Upper lobe of right lung (tissue), 1 donor: ENCODE data around the gene MYO1F. TPM values are rescaled to one million over a fixed set of nuclear protein-coding genes. Genes with fewer than 3 reads are reported as not detected.

Source experiments
- ATAC-seq: fragments of 200-7000 bp; cut with Tn5 transposase; one replicate; pipeline ENCODE4 v1.9.1; 2020; ENCODE audit warnings: mild to moderate bottlenecking, moderate library complexity
- DNase-seq: peaks from one replicate; pipeline ENCODE4 v3.0.0-alpha.2; 2020
- H3K27ac ChIP-seq: fragments of 200-600 bp; one replicate; pipeline ENCODE4 v1.8.0; 2022
- H3K27me3 ChIP-seq: fragments of 200-600 bp; one replicate; pipeline ENCODE4 v1.8.0; 2022; ENCODE audit warnings: mild to moderate bottlenecking
- H3K36me3 ChIP-seq: fragments of 200-600 bp; one replicate; pipeline ENCODE4 v1.8.0; 2022
- H3K4me1 ChIP-seq: fragments of 200-600 bp; one replicate; pipeline ENCODE4 v1.8.0; 2022
- H3K4me3 ChIP-seq: fragments of 200-600 bp; one replicate; pipeline ENCODE4 v1.8.0; 2022; ENCODE audit warnings: mild to moderate bottlenecking
- H3K9me3 ChIP-seq: fragments of 200-600 bp; one replicate; pipeline ENCODE4 v1.8.0; 2022
- intact Hi-C: fragments of 100-400 bp; cut with DNase I; formaldehyde crosslinking; loops from one replicate; pipeline ENCODE4 v1.11.0; 2022
- total RNA-seq: library from RNA; stranded (reverse); fragmentation: NEBNext Ultra II Directional; extraction: Animal tissue kit (Norgen Biotek cat#: 25700); gene quantifications from one replicate; pipeline ENCODE4 v1.2.1, GENCODE V29; 2021
- TF ChIP-seq, protein P1 (sequence below): fragments of 200-600 bp; IDR thresholded peaks from one replicate; pipeline ENCODE4 v1.8.0; 2022; ENCODE audit warnings: antibody characterized with exemption
- donor health status: DM: no; HTN: yes; CAD: no; lungs with severe emphysema.

The MYO1F gene
- total RNA-seq, 1 donor from 2014 or later = 106 TPM

DNA sequence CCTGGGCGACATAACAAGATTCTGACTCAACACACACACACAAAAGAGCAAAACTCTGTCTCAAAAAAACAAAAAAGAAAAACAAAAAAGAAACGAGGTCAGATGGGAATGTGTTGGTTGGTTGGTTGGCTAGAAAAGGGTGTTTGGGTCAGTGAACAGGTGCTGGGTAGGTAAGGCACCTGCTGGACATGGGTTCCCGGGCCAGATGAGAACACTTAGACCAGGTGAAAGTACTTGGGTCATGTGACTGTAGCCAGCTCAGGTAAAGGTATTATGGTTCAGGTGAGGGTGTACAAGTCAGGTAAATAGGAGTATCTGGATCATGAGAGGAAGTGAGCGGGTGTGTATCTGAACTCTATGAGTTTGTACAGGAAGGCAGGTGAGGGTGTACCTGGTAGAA, 48.7 kb downstream of the MYO1F start:
- intact Hi-C loops = no loop called here
- Histone ChIP-seq H3K27me3 (no peaks in the 10 kb centered on the region), H3K36me3 (peaks cover 29% of the 10 kb centered on the region)

GRCh38 chr19:8526345-8527091, 50.7 kb downstream of the MYO1F start:
- Histone ChIP-seq H3K27ac (peak overlapping the region; percentile 80), H3K36me3 (peaks cover 38% of the 10 kb centered on the region), H3K9me3 (no peaks in the 10 kb centered on the region), H3K27me3 (no peaks in the 10 kb centered on the region), H3K4me1 (no peaks in the 10 kb centered on the region), H3K4me3 (peak overlapping the region; percentile 69)
- intact Hi-C loops = no loop called here
- TF ChIP-seq, protein P1, sequence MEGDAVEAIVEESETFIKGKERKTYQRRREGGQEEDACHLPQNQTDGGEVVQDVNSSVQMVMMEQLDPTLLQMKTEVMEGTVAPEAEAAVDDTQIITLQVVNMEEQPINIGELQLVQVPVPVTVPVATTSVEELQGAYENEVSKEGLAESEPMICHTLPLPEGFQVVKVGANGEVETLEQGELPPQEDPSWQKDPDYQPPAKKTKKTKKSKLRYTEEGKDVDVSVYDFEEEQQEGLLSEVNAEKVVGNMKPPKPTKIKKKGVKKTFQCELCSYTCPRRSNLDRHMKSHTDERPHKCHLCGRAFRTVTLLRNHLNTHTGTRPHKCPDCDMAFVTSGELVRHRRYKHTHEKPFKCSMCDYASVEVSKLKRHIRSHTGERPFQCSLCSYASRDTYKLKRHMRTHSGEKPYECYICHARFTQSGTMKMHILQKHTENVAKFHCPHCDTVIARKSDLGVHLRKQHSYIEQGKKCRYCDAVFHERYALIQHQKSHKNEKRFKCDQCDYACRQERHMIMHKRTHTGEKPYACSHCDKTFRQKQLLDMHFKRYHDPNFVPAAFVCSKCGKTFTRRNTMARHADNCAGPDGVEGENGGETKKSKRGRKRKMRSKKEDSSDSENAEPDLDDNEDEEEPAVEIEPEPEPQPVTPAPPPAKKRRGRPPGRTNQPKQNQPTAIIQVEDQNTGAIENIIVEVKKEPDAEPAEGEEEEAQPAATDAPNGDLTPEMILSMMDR = no peak
- ATAC-seq (peak; percentile 72), DNase-seq (peak; percentile 94)

More for the DNA sequence above, 48.7 kb downstream of the MYO1F start:
- TF ChIP-seq, protein P1 = no peak
- DNase-seq (no peak), ATAC-seq (no peak)
- Histone ChIP-seq H3K4me3 (no peak overlapping the region), H3K27ac (no peak overlapping the region), H3K4me1 (no peaks in the 10 kb centered on the region), H3K9me3 (no peaks in the 10 kb centered on the region)

GRCh38 chr19:8525401-8525684, 51.9 kb downstream of the MYO1F start:
- no peaks in the 10 kb centered on the region for H3K9me3 ChIP-seq
- intact Hi-C loops = no loop called here
- no peaks in the 10 kb centered on the region for H3K27me3 ChIP-seq
- no peak for ATAC-seq
- H3K4me3 ChIP-seq = peak overlapping the region; percentile 48
- TF ChIP-seq, protein P1 = no peak
- H3K27ac ChIP-seq = peak overlapping the region; percentile 72
- peaks cover 38% of the 10 kb centered on the region for H3K36me3 ChIP-seq
- H3K4me1 ChIP-seq = no peaks in the 10 kb centered on the region
- no peak for DNase-seq

DNA sequence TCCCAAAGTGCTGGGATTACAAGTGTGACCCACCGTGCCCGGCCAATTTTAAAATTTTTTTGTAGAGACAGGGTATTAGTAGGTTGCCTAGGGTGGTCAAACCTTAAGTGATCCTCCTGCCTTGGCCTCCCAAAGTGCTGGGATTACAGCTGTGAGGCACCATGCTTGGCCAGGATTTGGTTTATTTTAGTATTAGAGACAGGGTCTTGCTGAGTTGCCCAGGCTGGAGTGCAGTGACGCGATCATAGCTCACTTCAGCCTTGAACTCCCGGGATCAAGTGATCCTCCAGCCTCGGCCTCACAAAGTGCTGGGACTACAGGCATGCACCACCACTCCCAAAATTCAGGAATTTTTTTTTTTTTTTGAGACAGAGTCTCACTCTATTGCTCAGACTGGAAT, 57.9 kb downstream of the MYO1F start:
- ATAC-seq (no peak), DNase-seq (no peak)
- peaks cover 25% of the 10 kb centered on the region for H3K4me1 ChIP-seq
- peaks cover 9% of the 10 kb centered on the region for H3K36me3 ChIP-seq
- no peak overlapping the region for H3K4me3 ChIP-seq
- H3K27me3 ChIP-seq = no peaks in the 10 kb centered on the region
- TF ChIP-seq, protein P1 = no peak
- H3K27ac ChIP-seq = no peak overlapping the region
- no peaks in the 10 kb centered on the region for H3K9me3 ChIP-seq
- intact Hi-C loops = no loop called here

GRCh38 chr19:8518536-8518935, 58.7 kb downstream of the MYO1F start:
- Histone ChIP-seq H3K4me1 (peaks cover 27% of the 10 kb centered on the region), H3K27ac (peak overlapping the region; percentile 53), H3K27me3 (no peaks in the 10 kb centered on the region), H3K36me3 (peaks cover 9% of the 10 kb centered on the region), H3K9me3 (no peaks in the 10 kb centered on the region), H3K4me3 (no peak overlapping the region)
- no peak for ATAC-seq
- TF ChIP-seq, protein P1 = no peak
- DNase-seq = no peak
- intact Hi-C loops = no loop called here
